Glomerular visceral epithelial cell (primary cell): ENCODE data around the gene PDZD2.
"Not testable (repeated sequence)": the region's sequence is repeated elsewhere in the genome, so short reads cannot be mapped to it uniquely, and the experiment has no call there.

Experiments
- DNase-seq: peaks from one replicate; pipeline ENCODE4 v3.0.0-alpha.2; 2016; ENCODE audit errors: extremely low spot score

The PDZD2 gene

DNA sequence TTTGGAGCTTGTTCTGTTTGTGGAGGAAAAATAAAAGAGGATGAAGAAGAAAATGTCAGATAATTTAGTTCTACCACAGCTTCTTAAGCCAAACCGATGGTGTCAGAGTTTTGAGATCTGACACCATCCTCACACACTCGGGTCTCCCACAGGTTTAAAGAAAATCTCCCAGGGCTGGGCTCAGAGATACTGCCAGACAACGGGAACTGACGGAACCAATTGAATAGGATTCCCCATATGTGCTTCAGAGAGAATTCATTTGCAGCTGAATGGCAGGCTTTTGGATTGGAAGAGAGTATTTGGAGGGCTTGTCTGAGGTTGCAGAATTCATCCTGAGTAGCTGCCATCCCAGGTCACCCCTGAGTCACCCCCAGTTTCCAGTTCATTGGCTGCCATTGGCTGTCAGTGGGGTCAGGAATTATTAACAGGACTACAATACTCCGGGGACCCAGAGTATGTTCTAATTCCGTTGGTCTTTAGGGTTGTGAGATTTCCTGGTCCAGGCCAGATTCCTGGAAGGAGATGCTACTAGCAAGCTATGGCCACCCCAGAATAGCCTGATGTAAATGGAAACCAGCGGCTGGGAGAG lies 131.3 kb downstream of the PDZD2 start:
- no peak for DNase-seq

- no peak for DNase-seq
Measured at GRCh38 chr5:31770998-31771397, 132.1 kb downstream of the PDZD2 start.

DNA sequence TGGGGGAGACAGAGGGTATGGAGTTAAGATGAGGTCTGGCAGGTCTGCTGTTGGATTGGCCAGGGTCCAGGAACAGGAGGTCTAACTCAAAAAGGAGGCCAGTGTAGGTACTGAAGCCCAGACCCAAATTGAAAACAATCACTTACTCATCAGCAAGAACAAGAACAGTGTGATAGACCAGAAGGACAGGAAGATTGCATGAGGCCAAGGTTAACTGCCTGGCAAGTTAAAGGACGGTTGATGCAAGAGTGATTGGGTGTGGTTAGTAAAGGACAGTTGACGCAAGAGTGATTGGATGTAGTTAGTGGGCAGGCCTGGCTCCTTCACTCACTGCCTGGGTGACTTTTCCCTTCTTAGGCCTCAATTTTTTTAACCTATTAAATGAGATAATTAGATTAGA lies 132.6 kb downstream of the PDZD2 start:
- no peak for DNase-seq

DNA sequence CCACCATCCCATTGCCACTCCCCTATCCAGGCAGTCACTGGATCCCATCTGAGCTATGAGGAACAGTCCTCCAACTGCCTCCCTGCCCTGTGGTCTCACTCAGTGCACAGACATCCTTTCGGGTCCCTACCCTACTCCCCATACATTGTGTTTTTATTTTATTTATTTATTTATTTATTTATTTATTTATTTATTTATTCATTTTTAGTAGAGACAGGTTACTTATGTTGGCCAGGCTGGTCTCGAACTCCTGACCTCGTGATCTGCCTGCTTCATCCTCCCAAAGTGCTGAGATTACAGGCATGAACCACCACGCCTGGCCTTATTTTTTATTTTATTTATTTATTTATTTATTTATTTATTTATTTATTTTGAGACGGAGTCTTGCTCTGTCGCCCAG lies 137.4 kb downstream of the PDZD2 start:
- DNase-seq: not testable (repeated sequence)

DNA sequence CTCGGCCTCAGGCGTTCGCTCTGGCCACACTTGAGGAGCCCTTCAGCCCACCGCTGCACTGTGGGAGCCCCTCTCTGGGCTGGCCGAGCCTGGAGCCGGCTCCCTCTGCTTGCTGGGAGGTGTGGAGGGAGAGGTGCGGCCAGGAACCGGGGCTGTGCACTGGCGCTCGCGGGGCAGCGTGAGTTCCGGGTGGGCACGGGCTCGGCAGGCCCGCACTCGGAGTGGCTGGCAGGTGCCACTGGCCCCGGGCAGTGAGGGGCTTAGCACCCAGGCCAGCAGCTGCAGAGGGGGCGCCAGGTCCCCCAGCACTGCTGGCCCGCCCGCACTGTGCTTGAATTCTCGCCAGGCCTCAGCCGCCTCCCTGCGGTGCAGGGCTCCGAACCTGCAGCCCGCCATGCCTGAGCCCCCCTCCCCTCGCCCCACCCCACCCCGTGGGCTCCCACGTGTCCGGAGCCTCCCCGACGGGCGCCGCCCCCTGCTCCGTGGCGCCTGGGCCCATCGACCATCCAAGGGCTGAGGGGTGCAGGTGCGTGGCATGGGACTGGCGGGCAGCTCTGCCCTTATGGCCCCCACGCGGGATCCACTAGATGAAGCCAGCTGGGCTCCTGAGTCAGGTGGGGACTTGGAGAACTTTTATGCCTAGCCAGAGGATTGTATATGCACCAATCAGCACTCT lies 138.2 kb downstream of the PDZD2 start:
- DNase-seq: no peak

GRCh38 chr5:31781772-31782171 lies 142.8 kb downstream of the PDZD2 start:
- DNase-seq: peak; percentile 18

GRCh38 chr5:31783086-31783645 lies 144.2 kb downstream of the PDZD2 start:
- DNase-seq: no peak

DNA sequence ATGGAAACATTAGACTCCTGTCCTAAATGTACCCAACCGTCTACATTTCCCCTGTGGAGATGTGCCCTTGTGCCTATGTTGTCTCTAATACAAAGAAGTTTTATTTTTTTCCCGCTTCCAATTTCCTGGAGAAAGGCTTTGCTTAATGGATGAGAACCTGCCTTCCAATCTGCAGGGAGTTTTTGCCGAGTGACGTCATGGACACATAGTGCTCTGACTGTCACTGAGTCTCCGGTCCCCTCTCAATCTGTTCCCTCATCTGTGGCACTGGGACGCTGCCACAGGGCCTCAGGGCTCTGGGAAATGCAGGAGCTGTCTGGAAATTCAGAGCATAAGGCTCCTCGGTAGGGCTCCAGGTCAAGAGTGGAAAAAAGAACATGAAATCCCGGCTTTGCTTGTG lies 144.8 kb downstream of the PDZD2 start:
- no peak for DNase-seq

DNA sequence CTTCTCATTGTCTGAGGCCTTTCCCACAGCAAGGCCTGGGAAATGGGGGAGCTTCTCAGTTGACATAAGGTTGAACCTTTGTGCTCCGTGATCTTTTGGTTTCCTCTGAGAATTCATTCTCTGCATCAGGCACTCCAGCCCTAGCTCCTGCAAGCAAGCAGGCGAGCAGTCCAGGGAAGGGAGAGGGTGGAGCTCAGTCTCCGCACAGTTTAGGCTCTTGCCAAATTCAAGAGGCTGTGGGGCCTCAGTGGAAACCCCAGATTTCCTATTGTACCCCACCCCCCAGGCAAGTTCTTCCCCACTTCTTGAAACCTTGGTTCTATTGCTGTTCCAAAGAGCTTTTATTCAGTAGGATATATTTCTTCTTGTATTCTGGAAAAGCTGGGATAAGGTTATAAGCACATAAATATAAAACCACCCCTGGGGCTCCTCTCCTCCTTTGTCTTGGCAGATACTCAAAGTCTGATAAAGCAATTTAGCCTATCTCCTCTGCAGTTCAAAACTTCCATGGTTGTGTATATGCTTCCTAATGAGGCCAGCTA lies 147.2 kb downstream of the PDZD2 start:
- DNase-seq: no peak

- DNase-seq: no peak
Measured at GRCh38 chr5:31794009-31794408, 155.1 kb downstream of the PDZD2 start.

GRCh38 chr5:31798168-31798567 lies 159.2 kb downstream of the PDZD2 start:
- DNase-seq: no peak

DNA sequence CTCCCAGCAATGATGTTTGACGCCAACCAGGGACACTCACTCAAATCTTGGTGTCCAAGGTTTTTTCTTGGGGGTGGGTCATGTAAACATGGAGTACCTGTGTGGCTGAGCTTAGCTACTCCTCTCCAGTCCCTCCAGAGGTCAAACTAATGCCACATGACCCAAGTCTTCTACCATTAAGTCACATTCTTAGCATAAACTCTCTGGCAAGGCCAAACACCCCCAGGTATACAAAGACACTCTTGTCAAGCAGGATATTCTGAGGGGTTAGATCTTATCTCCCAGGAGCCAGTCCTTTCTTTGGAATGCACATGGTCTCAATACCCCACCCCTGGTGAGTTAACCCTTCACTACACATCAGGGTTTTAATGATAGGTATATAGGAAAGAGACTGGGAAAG lies 161.4 kb downstream of the PDZD2 start:
- no peak for DNase-seq

DNA sequence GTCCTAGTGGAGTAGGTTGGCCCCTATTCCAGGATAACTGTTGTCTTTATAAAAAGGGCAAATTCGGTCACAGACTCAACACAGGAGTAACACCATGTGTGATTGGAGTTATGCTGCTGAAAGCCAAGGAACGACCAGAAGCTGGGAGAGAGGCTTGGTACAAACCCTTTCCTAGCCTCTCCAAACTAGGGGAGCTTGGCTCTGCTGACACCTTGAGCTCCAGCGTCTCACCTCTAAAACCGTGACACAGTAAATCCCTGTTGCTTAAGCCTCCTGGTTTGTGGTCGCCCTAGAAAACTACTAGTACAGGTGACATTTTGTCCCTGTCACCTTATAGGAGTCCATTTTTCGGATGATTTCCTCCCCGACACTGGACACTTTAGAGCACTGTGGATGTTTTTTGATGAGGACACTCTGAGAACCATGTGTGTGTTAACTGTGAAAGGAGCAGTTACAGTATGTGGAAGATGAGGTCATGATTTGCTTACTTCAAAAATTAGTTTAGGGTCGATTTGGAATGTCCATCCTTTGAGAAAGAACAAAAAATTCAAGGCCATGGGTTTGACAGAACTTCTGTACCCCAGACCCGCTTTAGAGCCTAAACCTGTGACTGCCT lies 167.0 kb downstream of the PDZD2 start:
- no peak for DNase-seq

- no peak for DNase-seq
Measured at GRCh38 chr5:31806561-31806960, 167.6 kb downstream of the PDZD2 start.

DNA sequence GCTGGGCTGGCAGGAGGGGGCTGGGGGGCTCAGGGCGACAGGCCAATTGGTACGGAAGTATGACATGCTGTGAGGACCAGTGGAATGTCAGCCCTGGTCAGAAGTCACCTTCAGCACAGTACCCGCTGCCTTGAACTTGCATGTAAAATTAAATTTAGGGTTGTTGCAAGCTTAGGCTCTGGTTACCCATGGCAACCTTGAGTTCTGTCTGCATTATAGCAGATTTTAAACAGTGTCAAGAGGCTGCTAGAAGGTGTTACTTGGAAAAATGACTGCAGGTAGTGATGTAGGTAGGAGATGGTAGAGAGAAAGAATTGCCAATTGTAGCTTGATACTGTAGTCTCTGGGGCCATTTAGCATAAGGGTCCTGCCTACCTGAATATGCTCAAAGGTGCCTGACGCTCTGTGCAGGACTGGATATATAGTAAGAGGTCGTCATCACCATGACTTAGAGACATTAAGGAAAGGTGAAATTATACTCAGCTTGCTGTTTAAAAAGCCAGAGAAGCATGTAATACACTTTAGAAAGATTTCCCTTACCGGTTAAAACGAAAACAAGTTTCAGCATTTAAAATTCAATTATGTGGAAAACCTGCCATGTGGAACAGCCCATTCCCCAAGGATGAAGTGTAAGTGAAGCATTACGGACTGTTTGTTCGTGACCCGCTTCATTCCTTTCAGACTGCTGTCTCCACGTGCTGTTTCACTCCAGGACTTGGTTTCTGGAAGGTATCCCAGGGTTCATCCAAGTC lies 169.0 kb downstream of the PDZD2 start:
- DNase-seq: no peak

DNA sequence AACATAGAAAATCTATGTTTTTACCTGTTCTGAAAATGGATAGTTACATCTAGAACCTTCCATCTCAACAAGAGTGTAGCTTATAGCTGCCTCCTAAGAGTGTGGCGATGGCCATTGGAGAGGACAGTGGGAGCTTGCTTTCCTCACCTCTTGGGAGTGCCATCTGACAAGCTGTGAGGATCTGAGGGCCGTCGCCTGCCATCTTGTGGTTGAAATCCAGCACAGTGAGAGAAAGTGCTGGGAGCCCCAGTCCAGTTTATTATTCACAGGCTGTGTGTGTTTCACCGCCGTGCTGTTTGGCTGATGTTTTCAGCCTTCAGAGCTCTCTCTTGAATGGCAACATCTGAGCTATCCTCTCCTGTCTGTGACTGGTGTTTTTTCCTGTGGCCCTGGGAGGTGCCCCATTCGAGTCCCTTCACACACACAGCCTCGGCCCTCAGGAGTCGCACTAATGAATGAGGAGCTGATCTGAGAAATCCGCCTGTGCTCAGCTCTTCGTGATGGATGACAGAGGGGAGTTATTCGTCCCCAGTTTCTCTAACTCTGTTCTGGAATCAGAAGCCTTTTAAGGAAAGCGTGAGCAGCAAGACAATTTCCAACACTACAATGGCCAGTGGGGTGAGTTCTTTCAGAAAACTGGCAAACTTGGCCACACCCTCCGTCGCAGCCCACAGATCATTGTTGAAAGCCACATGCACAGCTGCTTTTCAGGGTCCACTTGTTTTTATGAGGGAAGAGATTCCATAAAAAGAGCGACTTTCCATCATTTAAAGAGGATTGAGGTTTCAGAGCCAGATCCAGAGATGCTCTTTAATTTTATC lies 170.3 kb downstream of the PDZD2 start:
- peak; percentile 84 for DNase-seq

GRCh38 chr5:31811210-31811609 lies 172.3 kb downstream of the PDZD2 start:
- peak; percentile 64 for DNase-seq

GRCh38 chr5:31815376-31815775 lies 176.4 kb downstream of the PDZD2 start:
- DNase-seq: no peak

- DNase-seq: no peak
Measured at GRCh38 chr5:31819926-31820516, 181.1 kb downstream of the PDZD2 start.

GRCh38 chr5:31823472-31823871 lies 184.5 kb downstream of the PDZD2 start:
- DNase-seq: no peak
